Activated naive CD4-positive, alpha-beta T cell treated with anti-CD3 and anti-CD28 coated beads, Interleukin-2, amount 10 ng/mL, durations not matched to agents 5 hours and 36 hours (primary cell): ENCODE data around the gene MVB12B. TPM values are rescaled to one million over a fixed set of nuclear protein-coding genes. Genes with fewer than 3 reads are reported as not detected.

Source experiments
- total RNA-seq, 2 experiments: library from RNA; stranded (reverse); gene quantifications; one replicate each; pipeline ENCODE4 v1.2.3, GENCODE V29; 2021

Gene MVB12B, protein sequence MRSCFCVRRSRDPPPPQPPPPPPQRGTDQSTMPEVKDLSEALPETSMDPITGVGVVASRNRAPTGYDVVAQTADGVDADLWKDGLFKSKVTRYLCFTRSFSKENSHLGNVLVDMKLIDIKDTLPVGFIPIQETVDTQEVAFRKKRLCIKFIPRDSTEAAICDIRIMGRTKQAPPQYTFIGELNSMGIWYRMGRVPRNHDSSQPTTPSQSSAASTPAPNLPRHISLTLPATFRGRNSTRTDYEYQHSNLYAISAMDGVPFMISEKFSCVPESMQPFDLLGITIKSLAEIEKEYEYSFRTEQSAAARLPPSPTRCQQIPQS
- 1 to 10 TPM; 1.4 to 1.5 TPM for total RNA-seq

DNA sequence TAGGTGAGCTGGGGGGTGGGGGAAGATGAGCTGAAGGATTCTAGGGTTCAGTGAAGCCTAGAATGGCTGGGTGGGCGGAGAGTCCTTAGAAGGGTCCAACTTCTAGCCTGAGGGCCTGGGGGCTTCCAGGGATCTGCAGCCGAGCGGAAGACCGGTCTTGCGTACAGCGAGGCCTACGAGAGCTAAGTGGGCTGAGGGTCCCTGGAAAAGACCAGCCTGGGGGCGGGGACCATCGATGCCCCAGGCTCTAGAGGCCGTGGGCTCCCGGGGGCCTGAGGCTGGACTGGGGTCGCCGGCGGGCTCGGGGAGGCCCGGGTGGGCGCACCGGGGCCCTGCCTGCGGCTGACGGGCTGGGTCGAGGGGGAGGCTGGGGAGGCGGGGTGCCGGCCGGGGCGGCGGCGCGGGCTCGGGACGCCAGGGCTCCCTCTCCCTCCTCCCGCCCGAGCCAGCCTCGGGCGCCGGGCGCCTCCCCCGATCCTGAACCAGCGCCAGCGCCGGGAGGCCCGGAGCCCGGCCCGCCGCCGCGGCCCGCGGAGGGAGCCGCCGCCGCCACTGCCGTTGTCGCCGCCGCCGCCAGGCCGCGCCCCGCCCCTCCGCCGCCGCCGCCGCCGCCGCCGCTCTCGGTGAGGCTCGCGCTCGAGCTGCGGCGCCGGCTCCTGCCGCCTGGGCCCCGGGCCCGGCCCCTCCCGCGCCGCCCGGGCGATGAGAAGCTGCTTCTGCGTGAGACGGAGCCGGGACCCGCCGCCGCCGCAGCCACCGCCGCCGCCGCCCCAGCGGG is at the start of gene MVB12B:
Gene MVB12B (plus strand): TSS at position 602 of the 778 bp plus-strand sequence. CDS start 101 bp downstream, at position 703.

